IMR-90 (cell line): Measurements from ENCODE around the gene ATG10. TPM values are rescaled to one million over a fixed set of nuclear protein-coding genes. Genes with fewer than 3 reads are reported as not detected.

Source experiments
- ATAC-seq: fragments of 200-7000 bp; cut with Tn5 transposase; 2 replicates; pipeline ENCODE4 v1.9.1; 2020; ENCODE audit warnings: low read depth, mild to moderate bottlenecking, moderate library complexity
- BruUV-seq: library from RNA; stranded (reverse); fragments of 400-500 nt; replicated peaks from 2 replicates; lab custom pipeline; 2021; lab: Mats Ljungman, UMichigan
- CTCF ChIA-PET: fragments of 300-600 bp; formaldehyde crosslinking; extraction: SDS; loops from one replicate; lab custom pipeline; 2021; ENCODE audit warnings: antibody characterized with exemption; lab: Yijun Ruan, JAX
- POLR2A ChIA-PET: fragments of 300-600 bp; sonication (Branson Sonifier 250); formaldehyde crosslinking; loops from one replicate; lab custom pipeline; 2022; ENCODE audit warnings: antibody characterized with exemption; ENCODE audit not compliant: unreplicated experiment; lab: Charles Lee
- DNase-seq: peaks from one replicate; pipeline ENCODE4 v3.0.0; 2013
- H2AFZ ChIP-seq: replicated peaks from 2 replicates; pipeline ENCODE3; 2013; ENCODE audit warnings: low read length, mild to moderate bottlenecking; ENCODE audit not compliant: poor library complexity
- H2AK5ac ChIP-seq: 2 replicates; pipeline ENCODE4 v1.6.1; 2013; ENCODE audit warnings: low read depth, low read length, inconsistent platforms
- H2AK9ac ChIP-seq: replicated peaks from 2 replicates; pipeline ENCODE3; 2013; ENCODE audit warnings: mild to moderate bottlenecking, low read depth, low read length, moderate library complexity; ENCODE audit not compliant: poor library complexity
- H2BK120ac ChIP-seq: 2 replicates; pipeline ENCODE4 v1.6.1; 2013; ENCODE audit warnings: low read depth, low read length, inconsistent platforms
- H2BK15ac ChIP-seq: 3 replicates; pipeline ENCODE4 v1.6.1; 2013; ENCODE audit warnings: low read depth, low read length, inconsistent platforms
- H2BK20ac ChIP-seq: 2 replicates; pipeline ENCODE4 v1.6.1; 2013; ENCODE audit warnings: low read depth, mild to moderate bottlenecking, inconsistent platforms, low read length, moderate library complexity
- H2BK5ac ChIP-seq: 2 replicates; pipeline ENCODE4 v1.6.1; 2013; ENCODE audit warnings: mild to moderate bottlenecking, low read depth, low read length, inconsistent platforms; ENCODE audit not compliant: poor library complexity, severe bottlenecking
- H3K14ac ChIP-seq: replicated peaks from 2 replicates; pipeline ENCODE4 v1.6.1; 2013; ENCODE audit warnings: low read depth, low read length, inconsistent platforms
- H3K18ac ChIP-seq: 2 replicates; pipeline ENCODE4 v1.6.1; 2013; ENCODE audit warnings: low read depth, low read length, control low read depth
- H3K23ac ChIP-seq: 2 replicates; pipeline ENCODE4 v1.6.1; 2013; ENCODE audit warnings: low read depth, low read length, inconsistent platforms
- H3K27ac ChIP-seq: 2 replicates; pipeline ENCODE4 v1.5.1; 2013; ENCODE audit warnings: mild to moderate bottlenecking, control low read depth, low read length; ENCODE audit not compliant: insufficient read depth
- H3K27me3 ChIP-seq: 2 replicates; pipeline ENCODE4 v1.6.1; 2013; ENCODE audit warnings: low read length; ENCODE audit not compliant: control insufficient read depth, insufficient read depth
- H3K36me3 ChIP-seq: 2 replicates; pipeline ENCODE4 v1.6.1; 2013; ENCODE audit warnings: low read length, mixed read lengths; ENCODE audit not compliant: control insufficient read depth, insufficient read depth
- H3K4ac ChIP-seq: 2 replicates; pipeline ENCODE4 v1.6.1; 2013; ENCODE audit warnings: low read depth, low read length, inconsistent platforms
- H3K4me1 ChIP-seq: 2 replicates; pipeline ENCODE4 v1.6.1; 2013; ENCODE audit warnings: low read length, mixed read lengths; ENCODE audit not compliant: control insufficient read depth, insufficient read depth
- H3K4me2 ChIP-seq: 2 replicates; pipeline ENCODE4 v1.6.1; 2013; ENCODE audit warnings: low read depth, mild to moderate bottlenecking, control low read depth, low read length, moderate library complexity
- H3K4me3 ChIP-seq: 2 replicates; pipeline ENCODE4 v1.5.1; 2013; ENCODE audit warnings: low read depth, mild to moderate bottlenecking, control low read depth, low read length, moderate library complexity; ENCODE audit not compliant: insufficient read depth
- H3K56ac ChIP-seq: 2 replicates; pipeline ENCODE4 v1.6.1; 2013; ENCODE audit warnings: low read length, inconsistent platforms; ENCODE audit not compliant: insufficient read depth; ENCODE audit errors: extremely low read depth
- H3K79me1 ChIP-seq, 2 experiments: 2 replicates each; pipeline ENCODE4 v1.6.1; 2013; ENCODE audit warnings: low read length in 2 of 2, inconsistent platforms in 1 of 2, low read depth in 1 of 2
- H3K9ac ChIP-seq: 2 replicates; pipeline ENCODE4 v1.6.1; 2013; ENCODE audit warnings: low read depth, low read length, control low read depth
- H3K9me1 ChIP-seq: 2 replicates; pipeline ENCODE4 v1.6.1; 2013; ENCODE audit warnings: low read length, inconsistent platforms; ENCODE audit not compliant: insufficient read depth
- H3K9me3 ChIP-seq: 2 replicates; pipeline ENCODE4 v1.6.1; 2013; ENCODE audit warnings: low read length; ENCODE audit not compliant: control insufficient read depth, insufficient read depth
- H4K20me1 ChIP-seq: 2 replicates; pipeline ENCODE4 v1.6.1; 2013; ENCODE audit warnings: low read length, inconsistent platforms; ENCODE audit not compliant: insufficient read depth
- H4K5ac ChIP-seq: 2 replicates; pipeline ENCODE4 v1.6.1; 2013; ENCODE audit warnings: mild to moderate bottlenecking, low read depth, low read length, control low read depth
- H4K8ac ChIP-seq, 2 experiments: 2 replicates each; pipeline ENCODE4 v1.6.1; 2013; ENCODE audit warnings: low read depth in 2 of 2, low read length in 2 of 2, control low read depth in 1 of 2, inconsistent platforms in 1 of 2
- H4K91ac ChIP-seq: 2 replicates; pipeline ENCODE4 v1.6.1; 2013; ENCODE audit warnings: low read depth, low read length, inconsistent platforms; ENCODE audit not compliant: insufficient read depth
- CTCF ChIP-seq: conservative IDR thresholded peaks from 2 replicates; pipeline ENCODE4 v1.5.1; 2012; ENCODE audit warnings: mild to moderate bottlenecking, low read depth, low read length, improper control_type of control experiment
- FOS ChIP-seq: fragments of 150-350 bp; IDR thresholded peaks from 2 replicates; pipeline ENCODE4 v1.6.1; 2016; ENCODE audit warnings: low read depth, low read length
- NFE2L2 ChIP-seq: fragments of 150-350 bp; IDR thresholded peaks from 2 replicates; pipeline ENCODE4 v1.6.1; 2016; ENCODE audit warnings: low read depth, mild to moderate bottlenecking, low read length
- POLR2A ChIP-seq: IDR thresholded peaks from 2 replicates; pipeline ENCODE4 v1.6.1; 2012; ENCODE audit warnings: mild to moderate bottlenecking, low read depth, low read length
- WGBS, 2 experiments: methylation state at CpG; one replicate each; pipeline versions ENCODE4 v1.1.5 to v1.1.7; 2013; ENCODE audit warnings: missing lambda C conversion rate in 2 of 2; ENCODE audit not compliant: insufficient read length in 1 of 2; ENCODE audit errors: extremely low coverage in 2 of 2; 5-methylcytosine and 5-hydroxymethylcytosine counted together
- dilution Hi-C: fragments of 300-500 bp; cut with HindIII; formaldehyde crosslinking; loops from one replicate; pipeline ENCODE4 v1.14.3; 2018; ENCODE audit warnings: low sequenced_read_pairs; ENCODE audit not compliant: unreplicated experiment
- in situ Hi-C: fragments of 300-500 bp; cut with MboI; formaldehyde crosslinking; loops from 3 replicates; pipeline ENCODE4 v1.14.3; 2019; ENCODE audit warnings: low sequenced_read_pairs, inconsistent platforms, mixed read lengths
- intact Hi-C: fragments of 100-400 bp; cut with micrococcal nuclease; formaldehyde crosslinking; loops from 2 replicates; pipeline ENCODE4 v1.10.0; 2022
- polyA plus RNA-seq, 3 experiments: library from polyadenylated mRNA; depleted of rRNA; stranded (reverse); fragments of >200 nt; gene quantifications; 2 replicates each; pipeline ENCODE4 v1.2.3, GENCODE V29; 2012; ENCODE audit warnings: low replicate concordance in 1 of 3
- total RNA-seq: library from RNA; depleted of rRNA; stranded (reverse); fragments of >200 nt; gene quantifications from 2 replicates; pipeline ENCODE4 v1.2.3, GENCODE V29; 2012

ATG10 gene
- total and polyA plus RNA-seq, 2 of the 4 experiments (the other 2 are of a cell fraction), result 3.4 to 8.1 TPM

GRCh38 chr5:82296929-82297328, 325.1 kb downstream of the ATG10 start:
- H4K91ac ChIP-seq, result no peak overlapping the region
- H3K23ac ChIP-seq, result no peak overlapping the region
- H3K18ac ChIP-seq, result no peak overlapping the region
- H4K5ac ChIP-seq, result no peak overlapping the region
- in situ Hi-C loops (no loop called here), intact Hi-C loops (no loop called here), dilution Hi-C loops (no loop called here)
- H3K4ac ChIP-seq, result no peak overlapping the region
- H3K4me1 ChIP-seq, result 0 out of 2 replicates have a peak, but pooled peaks cover 2% of the 10 kb centered on the region
- H3K27me3 ChIP-seq, result no peaks in the 10 kb centered on the region
- ChIA-PET POLR2A (no interaction called here), CTCF (no interaction called here)
- no peak overlapping the region for H3K9ac ChIP-seq
- no peak overlapping the region for H3K4me3 ChIP-seq
- no peak overlapping the region for H2AK5ac ChIP-seq
- H3K9me3 ChIP-seq, result no peaks in the 10 kb centered on the region
- H2BK5ac ChIP-seq, result no peak overlapping the region
- no peak for DNase-seq
- H4K20me1 ChIP-seq, result no peaks in the 10 kb centered on the region
- no peak overlapping the region for H2AFZ ChIP-seq
- no peak overlapping the region for H3K4me2 ChIP-seq
- H3K14ac ChIP-seq, result no peak overlapping the region
- no peaks in the 10 kb centered on the region for H3K79me1 ChIP-seq
- H2BK120ac ChIP-seq, result no peak overlapping the region
- H3K36me3 ChIP-seq, result no peaks in the 10 kb centered on the region
- no peak overlapping the region for H3K27ac ChIP-seq
- ATAC-seq, result no peak
- no peak overlapping the region for H3K56ac ChIP-seq
- 100% methylated on average over 1 of the region's 4 CpGs; no CpG with 5 or more reads in 1 of the 2 experiments for WGBS, 2 experiments
- H2BK20ac ChIP-seq, result no peak overlapping the region
- no TSS peak for BruUV-seq
- no peak overlapping the region for H2BK15ac ChIP-seq
- TF ChIP-seq POLR2A (no peak), FOS (no peak), NFE2L2 (no peak), CTCF (no peak)
- no peak overlapping the region for H2AK9ac ChIP-seq
- H4K8ac ChIP-seq, result no peak overlapping the region
- H3K9me1 ChIP-seq, result no peaks in the 10 kb centered on the region
